Esophagus muscularis mucosa (tissue), 3 donors: Measurements from ENCODE around the gene BHLHE41.

Experiments used
- POLR2A ChIP-seq: fragments of 450-650 bp; IDR thresholded peaks from one replicate; pipeline ENCODE4 v1.6.1; 2017; ENCODE audit warnings: antibody characterized with exemption, moderate library complexity, mild to moderate bottlenecking, low read depth
- TF ChIP-seq, protein P1 (sequence below), 3 experiments: fragments of 200-600 bp in 2 of 3; fragments of 450-650 bp in 1 of 3; sonication (generic) in 2 of 3; IDR thresholded peaks; one replicate each; pipeline ENCODE4 v1.5.1; 2017 to 2019; ENCODE audit warnings: antibody characterized with exemption in 3 of 3, mild to moderate bottlenecking in 2 of 3, moderate library complexity in 1 of 3

DNA sequence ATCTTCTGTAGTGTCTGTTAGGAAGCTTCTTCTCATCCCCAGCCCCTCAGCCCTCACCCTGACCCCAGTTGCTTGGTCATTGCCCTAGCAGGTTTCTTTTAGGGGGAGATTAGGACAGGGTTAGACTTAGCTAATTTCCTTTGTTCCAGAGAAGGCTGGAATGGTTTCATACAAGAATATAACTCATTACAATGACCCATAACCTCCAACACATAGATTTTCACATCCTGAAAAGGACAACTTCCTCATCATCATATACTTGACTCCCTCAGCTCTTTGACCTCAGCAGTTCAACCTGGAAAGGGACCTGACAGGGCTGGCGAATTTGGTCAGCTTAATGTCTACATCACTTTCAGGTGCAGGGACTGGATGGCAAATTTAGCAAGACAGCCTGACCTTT lies 8.0 kb upstream of the BHLHE41 start:
- TF ChIP-seq, protein P1, sequence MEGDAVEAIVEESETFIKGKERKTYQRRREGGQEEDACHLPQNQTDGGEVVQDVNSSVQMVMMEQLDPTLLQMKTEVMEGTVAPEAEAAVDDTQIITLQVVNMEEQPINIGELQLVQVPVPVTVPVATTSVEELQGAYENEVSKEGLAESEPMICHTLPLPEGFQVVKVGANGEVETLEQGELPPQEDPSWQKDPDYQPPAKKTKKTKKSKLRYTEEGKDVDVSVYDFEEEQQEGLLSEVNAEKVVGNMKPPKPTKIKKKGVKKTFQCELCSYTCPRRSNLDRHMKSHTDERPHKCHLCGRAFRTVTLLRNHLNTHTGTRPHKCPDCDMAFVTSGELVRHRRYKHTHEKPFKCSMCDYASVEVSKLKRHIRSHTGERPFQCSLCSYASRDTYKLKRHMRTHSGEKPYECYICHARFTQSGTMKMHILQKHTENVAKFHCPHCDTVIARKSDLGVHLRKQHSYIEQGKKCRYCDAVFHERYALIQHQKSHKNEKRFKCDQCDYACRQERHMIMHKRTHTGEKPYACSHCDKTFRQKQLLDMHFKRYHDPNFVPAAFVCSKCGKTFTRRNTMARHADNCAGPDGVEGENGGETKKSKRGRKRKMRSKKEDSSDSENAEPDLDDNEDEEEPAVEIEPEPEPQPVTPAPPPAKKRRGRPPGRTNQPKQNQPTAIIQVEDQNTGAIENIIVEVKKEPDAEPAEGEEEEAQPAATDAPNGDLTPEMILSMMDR (IDR thresholded peaks at IDR 0.05): no peak
- no peak for TF ChIP-seq POLR2A
